ENCODE results near the gene FAIM2. TPM values are rescaled to one million over a fixed set of nuclear protein-coding genes. Genes with fewer than 3 reads are reported as not detected.

Gene FAIM2
- total and polyA plus RNA-seq, 2 donors (not counting 3 experiments of a cell fraction or from before 2014, with no cell fraction given) = 0.01 TPM; not detected in 1

- ChIA-PET POLR2A (no interaction called here), CTCF (interaction anchor here (0.9 to 1.9 kb wide), 3 partner anchors 14 to 80 kb away, joined by 5 to 7 read pairs (median 5); no protein-coding TSS in a partner anchor)
- no TSS peak for BruUV-seq (replicated peaks)
- H3K4me3 ChIP-seq (replicated peaks in 1 of 3; ENCODE audit: insufficient read depth in 1 of 3, low read depth in 1 of 3, low read length in 3 of 3) = no peak overlapping the region
- FAIRE-seq (no peak), DNase-seq (ENCODE audit: low read depth, low spot score) (no peak)
- no peak overlapping the region for H3K27ac ChIP-seq (ENCODE audit: insufficient read depth, low read depth, low read length)
- no peaks in the 10 kb centered on the region for H3K9me3 ChIP-seq (replicated peaks; ENCODE audit: control insufficient read depth, insufficient read depth, low read length)
- H3K9ac ChIP-seq (replicated peaks; ENCODE audit: extremely low read depth, insufficient read depth, low read length) = no peak overlapping the region
- no peak overlapping the region for H3K4me2 ChIP-seq (ENCODE audit: insufficient read depth, low read length)
- dilution Hi-C loops (cut with MboI; ENCODE audit: extremely low pct_ligation_motif_present, low sequenced_read_pairs) = no loop called here
- H3K36me3 ChIP-seq (ENCODE audit: control insufficient read depth in 2 of 2, extremely low read depth in 1 of 2, insufficient read depth in 2 of 2, low read length in 2 of 2) = no peaks in the 10 kb centered on the region
- no peak overlapping the region for H2AFZ ChIP-seq (ENCODE audit: low read depth, low read length)
- no peaks in the 10 kb centered on the region for H4K20me1 ChIP-seq (replicated peaks; ENCODE audit: control insufficient read depth, extremely low read depth, insufficient read depth, low read length)
- peaks cover 4 to 16% of the 10 kb centered on the region in 2 experiments for H3K27me3 ChIP-seq (ENCODE audit: control insufficient read depth in 2 of 2, insufficient read depth in 2 of 2, low read length in 2 of 2)
- no peaks in the 10 kb centered on the region for H3K79me2 ChIP-seq (ENCODE audit: control insufficient read depth, insufficient read depth, low read length)
- intact Hi-C loops (cut with micrococcal nuclease) = no loop called here
- H3K9me1 ChIP-seq (replicated peaks; ENCODE audit: control insufficient read depth, extremely low read depth, insufficient read depth, low read length) = no peaks in the 10 kb centered on the region
- no peaks in the 10 kb centered on the region for H3K4me1 ChIP-seq (ENCODE audit: control insufficient read depth, extremely low read depth, insufficient read depth, low read length)
- TF ChIP-seq CTCF (IDR thresholded peaks at IDR 0.05; ENCODE audit: extremely low read depth in 1 of 2, insufficient read depth in 1 of 2, low read depth in 1 of 2, low read length in 2 of 2) (no peak), FOS (IDR thresholded peaks at IDR 0.05; ENCODE audit: borderline replicate concordance, insufficient read depth, low read length) (no peak), GATA2 (IDR thresholded peaks at IDR 0.05; ENCODE audit: insufficient read depth, insufficient read length, low read depth, low read length) (no peak), MAX (IDR thresholded peaks at IDR 0.05; ENCODE audit: insufficient read depth, insufficient read length) (no peak), POLR2A (IDR thresholded peaks at IDR 0.05; ENCODE audit: low read depth, low read length) (no peak), POLR2AphosphoS5 (IDR thresholded peaks at IDR 0.05; ENCODE audit: insufficient read depth, low read depth, low read length) (no peak), EZH2 (IDR thresholded peaks at IDR 0.05; ENCODE audit: borderline replicate concordance, low read depth, low read length, severe bottlenecking) (no peak), JUN (IDR thresholded peaks at IDR 0.05; ENCODE audit: borderline replicate concordance, insufficient read depth, insufficient read length, low read depth) (no peak), MYC (IDR thresholded peaks at IDR 0.05; ENCODE audit: low read depth, low read length) (no peak)
Measured at GRCh38 chr12:49887091-49887490, 16.6 kb downstream of the FAIM2 start.
